A673 (cell line): ENCODE data around the gene SYNJ2BP.

ENCODE experiments used
- CTCF ChIP-seq: fragments of 300-800, 200-600 bp; sonication (generic); conservative IDR thresholded peaks from 2 replicates; pipeline ENCODE4 v1.5.1; 2017; ENCODE audit warnings: low read depth, mild to moderate bottlenecking, antibody characterized with exemption, low read length, moderate library complexity, mixed read lengths
- EZH2 ChIP-seq: fragments of 200-600 bp; sonication (generic); IDR thresholded peaks from 2 replicates; pipeline ENCODE4 v1.6.1; 2017; ENCODE audit warnings: borderline replicate concordance, low read depth, mild to moderate bottlenecking, mixed read lengths, antibody characterized with exemption, low read length; ENCODE audit not compliant: poor library complexity, severe bottlenecking

DNA sequence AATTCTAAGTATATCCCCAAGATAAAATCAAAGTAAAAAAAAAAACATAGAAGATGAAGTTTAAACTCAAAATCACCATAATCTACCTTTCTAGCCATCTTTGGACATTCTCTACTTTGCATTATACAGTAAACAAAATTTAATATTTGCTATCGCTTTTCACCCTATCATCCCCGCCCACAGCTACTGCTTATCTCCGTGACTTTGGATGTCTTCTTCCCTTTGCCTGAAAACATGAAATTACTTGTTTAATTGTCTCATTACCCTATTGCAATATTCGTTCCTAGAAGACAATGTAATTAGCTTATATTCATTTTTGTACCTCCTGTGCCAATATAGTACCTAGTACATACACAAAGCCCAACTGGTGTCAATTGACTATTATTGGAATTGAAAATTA is 9.3 kb downstream of the SYNJ2BP start:
- TF ChIP-seq CTCF (no peak), EZH2 (no peak)
